Activated CD8-positive, alpha-beta T cell treated with anti-CD3 and anti-CD28 coated beads for 36 hours (primary cell): Measurements from ENCODE around the gene TSC22D3. TPM values are rescaled to one million over a fixed set of nuclear protein-coding genes. Genes with fewer than 3 reads are reported as not detected.
"Not testable (repeated sequence)": the region's sequence is repeated elsewhere in the genome, so short reads cannot be mapped to it uniquely, and the experiment has no call there.

Experiments used
- ATAC-seq: fragments of 200-7000 bp; cut with Tn5 transposase; one replicate; pipeline ENCODE4 v1.10.0; 2021; ENCODE audit warnings: mild to moderate bottlenecking, moderate library complexity
- CTCF ChIA-PET: fragments of 350-600 bp; sonication (Branson Sonifier 250); formaldehyde crosslinking; loops from one replicate; lab custom pipeline; 2021; ENCODE audit warnings: antibody characterized with exemption; lab: Charles Lee
- POLR2A ChIA-PET: fragments of 350-600 bp; sonication (Branson Sonifier 250); formaldehyde crosslinking; loops from one replicate; lab custom pipeline; 2021; ENCODE audit warnings: antibody characterized with exemption; lab: Charles Lee
- DNase-seq: peaks from one replicate; pipeline ENCODE4 v3.0.0-alpha.2; 2020
- H3K27ac Mint-ChIP-seq: one replicate; pipeline ENCODE4 v1.8.0; 2021; ENCODE audit warnings: mild to moderate bottlenecking, mixed read lengths
- H3K27me3 Mint-ChIP-seq: one replicate; pipeline ENCODE4 v1.8.0; 2021; ENCODE audit warnings: mixed read lengths
- H3K36me3 Mint-ChIP-seq: one replicate; pipeline ENCODE4 v1.8.0; 2021; ENCODE audit warnings: low read depth, mixed read lengths
- H3K4me1 Mint-ChIP-seq: one replicate; pipeline ENCODE4 v1.8.0; 2021; ENCODE audit warnings: low read depth, mixed read lengths
- H3K4me3 Mint-ChIP-seq: one replicate; pipeline ENCODE4 v1.8.0; 2021; ENCODE audit warnings: mild to moderate bottlenecking, moderate library complexity, mixed read lengths
- H3K9me3 Mint-ChIP-seq: one replicate; pipeline ENCODE4 v1.8.0; 2021; ENCODE audit warnings: mixed read lengths
- intact Hi-C: fragments of 100-400 bp; cut with micrococcal nuclease; formaldehyde crosslinking; loops from one replicate; pipeline ENCODE4 v1.10.0; 2022
- total RNA-seq, 2 experiments: library from RNA; stranded (reverse); gene quantifications; one replicate each; pipeline ENCODE4 v1.2.3, GENCODE V29; 2021
- TF ChIP-seq, protein P1 (sequence below): fragments of 200-600 bp; IDR thresholded peaks from one replicate; pipeline ENCODE4 v1.8.0; 2022; ENCODE audit warnings: antibody characterized with exemption, mild to moderate bottlenecking

The TSC22D3 gene
- total RNA-seq, 2 experiments from 2014 or later = 47.2 to 50.5 TPM

- Mint-ChIP-seq H3K27me3 (no peaks in the 10 kb centered on the region), H3K9me3 (no peaks in the 10 kb centered on the region), H3K4me1 (peaks cover 39% of the 10 kb centered on the region), H3K4me3 (no peak overlapping the region), H3K27ac (no peak overlapping the region), H3K36me3 (no peaks in the 10 kb centered on the region)
- TF ChIP-seq, protein P1, sequence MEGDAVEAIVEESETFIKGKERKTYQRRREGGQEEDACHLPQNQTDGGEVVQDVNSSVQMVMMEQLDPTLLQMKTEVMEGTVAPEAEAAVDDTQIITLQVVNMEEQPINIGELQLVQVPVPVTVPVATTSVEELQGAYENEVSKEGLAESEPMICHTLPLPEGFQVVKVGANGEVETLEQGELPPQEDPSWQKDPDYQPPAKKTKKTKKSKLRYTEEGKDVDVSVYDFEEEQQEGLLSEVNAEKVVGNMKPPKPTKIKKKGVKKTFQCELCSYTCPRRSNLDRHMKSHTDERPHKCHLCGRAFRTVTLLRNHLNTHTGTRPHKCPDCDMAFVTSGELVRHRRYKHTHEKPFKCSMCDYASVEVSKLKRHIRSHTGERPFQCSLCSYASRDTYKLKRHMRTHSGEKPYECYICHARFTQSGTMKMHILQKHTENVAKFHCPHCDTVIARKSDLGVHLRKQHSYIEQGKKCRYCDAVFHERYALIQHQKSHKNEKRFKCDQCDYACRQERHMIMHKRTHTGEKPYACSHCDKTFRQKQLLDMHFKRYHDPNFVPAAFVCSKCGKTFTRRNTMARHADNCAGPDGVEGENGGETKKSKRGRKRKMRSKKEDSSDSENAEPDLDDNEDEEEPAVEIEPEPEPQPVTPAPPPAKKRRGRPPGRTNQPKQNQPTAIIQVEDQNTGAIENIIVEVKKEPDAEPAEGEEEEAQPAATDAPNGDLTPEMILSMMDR = no peak
- no peak for ATAC-seq
- ChIA-PET POLR2A (interaction anchor here (2.0 kb wide), 1 partner anchor 29 kb away, joined by 6 read pairs; no protein-coding TSS in a partner anchor), CTCF (interaction anchor here (1.2 to 1.5 kb wide), 2 partner anchors 13 to 26 kb away, joined by 3 to 7 read pairs; no protein-coding TSS in a partner anchor)
- intact Hi-C loops = no loop called here
- DNase-seq = no peak
These were observed 89.6 kb downstream of the TSC22D3 start for GRCh38 chrX:107686026-107686425.

GRCh38 chrX:107685586-107685985 is 90.0 kb downstream of the TSC22D3 start:
- H3K9me3 Mint-ChIP-seq, ATAC-seq, DNase-seq, H3K4me3 Mint-ChIP-seq, H3K27me3 Mint-ChIP-seq, intact Hi-C loops, H3K36me3 Mint-ChIP-seq: not testable (repeated sequence)
- ChIA-PET POLR2A (interaction anchor here (2.0 kb wide), 1 partner anchor 29 kb away, joined by 6 read pairs; no protein-coding TSS in a partner anchor), CTCF (interaction anchor here (0.7 kb wide), 1 partner anchor 9 kb away, joined by 3 read pairs; no protein-coding TSS in a partner anchor)
- peaks cover 39% of the 10 kb centered on the region for H3K4me1 Mint-ChIP-seq
- H3K27ac Mint-ChIP-seq = peak overlapping the region; percentile 49

- Mint-ChIP-seq H3K4me1 (peaks cover 42% of the 10 kb centered on the region), H3K4me3 (no peak overlapping the region), H3K9me3 (no peaks in the 10 kb centered on the region), H3K27ac (no peak overlapping the region), H3K36me3 (no peaks in the 10 kb centered on the region), H3K27me3 (no peaks in the 10 kb centered on the region)
- intact Hi-C loops = no loop called here
- TF ChIP-seq, protein P1 = no peak
- POLR2A ChIA-PET = interaction anchor here (0.8 to 2.0 kb wide), 3 partner anchors 11 to 30 kb away, joined by 3 to 6 read pairs (median 3); no protein-coding TSS in a partner anchor
- CTCF ChIA-PET = interaction anchor here (0.7 kb wide), 1 partner anchor 8 kb away, joined by 3 read pairs; no protein-coding TSS in a partner anchor
- DNase-seq (peak; percentile 46), ATAC-seq (peak; percentile 83)
These were observed 90.6 kb downstream of the TSC22D3 start for GRCh38 chrX:107684956-107685385.

DNA sequence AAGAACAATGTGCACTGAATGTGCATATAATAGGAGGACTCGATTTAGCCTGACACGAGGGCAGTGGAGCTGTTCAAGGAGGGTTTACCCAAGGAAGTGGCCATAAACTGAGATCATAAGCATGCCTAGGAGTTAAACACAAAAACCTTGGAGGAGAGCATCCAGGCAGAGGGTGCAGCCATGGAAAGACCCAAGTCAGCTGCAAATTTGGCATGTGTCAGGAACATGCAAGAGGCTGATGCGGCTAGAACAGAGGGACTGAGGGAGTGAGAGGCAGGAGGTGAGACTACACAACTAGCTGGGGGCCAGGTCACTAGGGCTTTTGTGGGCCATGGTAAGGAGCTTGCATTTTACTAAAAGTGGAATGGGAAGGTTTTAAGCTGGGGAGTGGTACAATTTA is 91.7 kb downstream of the TSC22D3 start:
- CTCF ChIA-PET = interaction anchor here (1.1 kb wide), 1 partner anchor 28 kb away, joined by 3 read pairs; no protein-coding TSS in a partner anchor
- no peaks in the 10 kb centered on the region for H3K36me3 Mint-ChIP-seq
- no peaks in the 10 kb centered on the region for H3K27me3 Mint-ChIP-seq
- no peak overlapping the region for H3K4me3 Mint-ChIP-seq
- TF ChIP-seq, protein P1 = no peak
- no peaks in the 10 kb centered on the region for H3K9me3 Mint-ChIP-seq
- peak overlapping the region; percentile 22 for H3K27ac Mint-ChIP-seq
- DNase-seq = no peak
- POLR2A ChIA-PET = interaction anchor here (1.5 kb wide), 1 partner anchor 10 kb away, joined by 3 read pairs; no protein-coding TSS in a partner anchor
- H3K4me1 Mint-ChIP-seq = peaks cover 49% of the 10 kb centered on the region
- no peak for ATAC-seq
- intact Hi-C loops = no loop called here

- Mint-ChIP-seq H3K27ac (no peak overlapping the region), H3K4me3 (no peak overlapping the region), H3K9me3 (no peaks in the 10 kb centered on the region), H3K4me1 (peaks cover 55% of the 10 kb centered on the region), H3K36me3 (no peaks in the 10 kb centered on the region), H3K27me3 (no peaks in the 10 kb centered on the region)
- TF ChIP-seq, protein P1 = no peak
- no peak for DNase-seq
- intact Hi-C loops = no loop called here
- ChIA-PET POLR2A (interaction anchor here (0.6 kb wide), 1 partner anchor 75 kb away, joined by 4 read pairs; no protein-coding TSS in a partner anchor), CTCF (interaction anchor here (1.1 kb wide), 1 partner anchor 28 kb away, joined by 3 read pairs; no protein-coding TSS in a partner anchor)
- ATAC-seq = no peak
These were observed 92.3 kb downstream of the TSC22D3 start for GRCh38 chrX:107683124-107683895.
